Hepatocyte (in vitro differentiated cells): ENCODE data around the gene ILF3.

Source experiments
- CTCF ChIP-seq: fragments of 200-600 bp; sonication (generic); IDR thresholded peaks from 2 replicates; pipeline ENCODE4 v1.5.1; 2016; ENCODE audit warnings: antibody characterized with exemption, mild to moderate bottlenecking; ENCODE audit not compliant: poor library complexity
- EZH2 ChIP-seq: fragments of 200-600 bp; sonication (generic); IDR thresholded peaks from 2 replicates; pipeline ENCODE4 v1.6.1; 2016; ENCODE audit warnings: antibody characterized with exemption, mild to moderate bottlenecking, borderline replicate concordance
- EZH2phosphoT487 ChIP-seq: fragments of 200-600 bp; sonication (generic); IDR thresholded peaks from one replicate; pipeline ENCODE4 v1.6.1; 2018; ENCODE audit warnings: antibody characterized with exemption, mild to moderate bottlenecking, low read depth, moderate library complexity; ENCODE audit not compliant: unreplicated experiment, severe bottlenecking

GRCh38 chr19:10723591-10723990, 69.4 kb downstream of the ILF3 start:
- no peak for TF ChIP-seq CTCF
- no peak for TF ChIP-seq EZH2
- TF ChIP-seq EZH2phosphoT487: no peak
